GM12892 (cell line): ENCODE data around the gene ACTBL2.

Experiments used
- DNase-seq: peaks from one replicate; pipeline ENCODE4 v3.0.0; 2011; ENCODE audit not compliant: insufficient read length
- FAIRE-seq: peaks from 2 replicates; lab custom pipeline; 2011; peaks lifted over from hg19 to GRCh38; lab: Jason Lieb, UNC
- POLR2A ChIP-seq: IDR thresholded peaks from 2 replicates; pipeline ENCODE4 v1.6.1; 2011; ENCODE audit warnings: low read depth, low read length, control low read depth
- POLR2AphosphoS5 ChIP-seq: IDR thresholded peaks from 2 replicates; pipeline ENCODE4 v1.6.1; 2011; ENCODE audit warnings: low read depth, low read length, control low read depth
- TAF1 ChIP-seq: IDR thresholded peaks from 2 replicates; pipeline ENCODE4 v1.6.1; 2011; ENCODE audit warnings: low read depth, mild to moderate bottlenecking, control low read depth, low read length, borderline replicate concordance

Gene ACTBL2

DNA sequence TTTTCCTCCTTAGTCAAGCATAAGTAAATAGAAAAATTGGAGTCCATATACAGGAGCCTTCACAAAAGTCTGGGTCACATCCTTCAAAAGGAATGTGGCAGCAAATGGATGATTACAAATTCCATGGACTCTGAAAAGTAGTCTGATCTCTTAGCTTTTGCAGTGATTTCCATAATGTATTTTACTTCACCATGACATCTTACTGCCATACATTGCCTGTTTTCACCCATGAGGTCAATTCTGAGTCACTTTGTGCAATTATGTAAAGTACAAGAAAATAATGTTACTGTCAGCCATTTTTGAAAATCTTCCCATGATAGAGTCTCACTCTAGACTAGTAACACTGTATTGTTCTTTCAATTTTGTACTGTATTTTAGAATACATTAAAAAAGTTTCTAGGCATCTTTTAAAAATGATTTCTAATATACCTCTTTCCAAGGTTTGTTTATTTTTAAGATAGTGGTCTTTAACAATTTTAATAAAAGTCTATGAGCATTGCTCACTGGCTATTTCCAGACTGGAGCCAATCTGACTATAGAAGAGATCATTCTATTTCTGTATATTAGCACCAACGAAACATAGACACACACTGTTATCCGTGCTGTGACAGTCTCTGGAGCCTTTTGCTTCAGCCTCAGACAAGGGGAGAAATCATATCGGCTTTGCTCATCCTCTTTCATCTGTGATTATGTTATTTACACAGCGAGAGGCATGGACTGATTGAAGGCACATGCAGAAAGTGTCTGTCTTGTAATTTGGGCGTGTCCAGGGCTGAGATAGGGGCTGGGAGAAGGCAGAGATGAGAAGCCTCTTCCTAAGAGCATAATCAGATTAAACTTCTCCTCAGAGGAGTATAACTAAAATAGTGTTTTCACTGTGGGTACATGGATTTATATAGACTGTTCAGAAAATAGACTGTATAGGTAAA, 22.9 kb upstream of the ACTBL2 start:
- no peak for FAIRE-seq

DNA sequence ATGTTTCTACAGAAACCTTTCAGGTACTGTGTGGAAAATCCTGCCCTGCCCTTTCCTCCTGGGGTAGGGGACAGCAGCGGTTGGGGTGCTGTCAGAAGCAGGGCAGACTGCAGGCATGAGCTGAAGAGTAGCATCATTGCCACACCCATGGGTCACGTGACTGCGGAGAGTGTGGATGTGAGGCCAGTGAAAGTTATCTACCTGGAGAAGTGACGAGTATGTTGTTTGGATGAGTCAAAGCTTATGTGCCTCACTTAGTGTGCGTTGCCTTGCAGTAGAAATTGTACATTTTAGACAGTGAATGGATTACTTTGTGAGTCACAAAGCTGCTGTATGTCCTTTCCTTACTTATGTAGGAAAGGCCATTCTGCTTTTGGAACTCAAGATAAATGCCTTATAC, 21.7 kb upstream of the ACTBL2 start:
- TF ChIP-seq POLR2A (no peak), POLR2AphosphoS5 (no peak), TAF1 (no peak)
- FAIRE-seq: peak; percentile 40
- DNase-seq: no peak

More for the DNA sequence above, 22.9 kb upstream of the ACTBL2 start:
- no peak for DNase-seq
- no peak for TF ChIP-seq POLR2AphosphoS5
- no peak for TF ChIP-seq TAF1
- no peak for TF ChIP-seq POLR2A

DNA sequence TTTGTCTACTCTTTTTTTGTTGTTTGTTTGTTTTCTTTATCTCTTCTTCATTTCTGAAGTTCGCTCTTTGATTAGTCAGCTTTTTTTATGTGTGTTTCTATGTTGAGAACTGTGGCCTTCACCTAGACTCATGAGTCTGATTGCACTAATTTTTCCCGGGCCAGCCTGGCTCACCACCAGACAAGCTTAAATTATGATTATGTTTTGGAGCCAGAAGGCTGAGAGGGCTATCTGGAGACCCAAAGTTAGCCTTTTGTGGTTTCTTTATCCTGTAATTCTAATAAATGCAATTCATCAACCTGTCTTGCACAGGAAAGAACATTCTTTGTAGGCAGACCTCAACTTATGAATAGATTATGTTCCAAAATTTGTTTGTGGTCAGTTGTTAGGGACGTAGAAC, 20.8 kb upstream of the ACTBL2 start:
- no peak for FAIRE-seq
- TF ChIP-seq TAF1 (no peak), POLR2A (no peak), POLR2AphosphoS5 (no peak)
- DNase-seq: no peak

DNA sequence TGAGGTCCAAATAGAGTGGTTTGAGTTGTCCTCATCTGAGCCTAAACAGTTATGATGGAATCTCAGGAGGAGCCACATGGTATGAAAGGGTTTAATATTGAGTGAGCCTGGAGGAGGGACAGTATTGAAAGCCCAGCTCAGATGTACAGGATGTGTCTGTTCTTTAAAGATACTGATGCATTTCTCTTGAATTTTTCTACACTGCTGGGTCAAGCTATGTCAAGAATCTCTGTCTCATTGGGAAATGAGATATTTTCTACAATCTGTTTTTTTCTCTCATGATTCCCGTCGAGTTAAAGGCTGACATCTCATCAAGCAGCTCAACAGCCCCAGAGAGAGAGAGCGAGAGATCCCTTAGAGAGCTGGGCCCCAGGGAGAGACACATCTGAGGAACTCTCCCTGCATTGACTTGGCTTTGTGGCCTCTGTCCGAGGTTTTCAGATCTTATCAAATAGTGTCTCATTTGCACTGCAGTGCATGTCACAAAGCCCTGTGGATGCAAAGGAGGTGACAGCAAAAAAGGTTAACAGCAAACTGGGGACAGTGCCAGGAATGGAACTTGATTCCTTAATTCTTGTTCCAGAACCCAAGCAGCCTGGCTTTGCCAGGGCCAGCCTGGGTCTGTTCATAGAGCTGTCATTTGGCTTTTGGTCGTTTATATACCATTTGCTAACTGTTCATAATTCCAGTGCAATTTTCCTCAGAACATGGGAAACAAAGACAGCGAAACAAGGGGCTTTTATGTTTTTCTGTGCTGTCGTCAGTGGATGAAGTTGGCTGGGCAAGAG, 19.0 kb upstream of the ACTBL2 start:
- FAIRE-seq (no peak), DNase-seq (no peak)
- TF ChIP-seq POLR2AphosphoS5 (no peak), TAF1 (no peak), POLR2A (no peak)

DNA sequence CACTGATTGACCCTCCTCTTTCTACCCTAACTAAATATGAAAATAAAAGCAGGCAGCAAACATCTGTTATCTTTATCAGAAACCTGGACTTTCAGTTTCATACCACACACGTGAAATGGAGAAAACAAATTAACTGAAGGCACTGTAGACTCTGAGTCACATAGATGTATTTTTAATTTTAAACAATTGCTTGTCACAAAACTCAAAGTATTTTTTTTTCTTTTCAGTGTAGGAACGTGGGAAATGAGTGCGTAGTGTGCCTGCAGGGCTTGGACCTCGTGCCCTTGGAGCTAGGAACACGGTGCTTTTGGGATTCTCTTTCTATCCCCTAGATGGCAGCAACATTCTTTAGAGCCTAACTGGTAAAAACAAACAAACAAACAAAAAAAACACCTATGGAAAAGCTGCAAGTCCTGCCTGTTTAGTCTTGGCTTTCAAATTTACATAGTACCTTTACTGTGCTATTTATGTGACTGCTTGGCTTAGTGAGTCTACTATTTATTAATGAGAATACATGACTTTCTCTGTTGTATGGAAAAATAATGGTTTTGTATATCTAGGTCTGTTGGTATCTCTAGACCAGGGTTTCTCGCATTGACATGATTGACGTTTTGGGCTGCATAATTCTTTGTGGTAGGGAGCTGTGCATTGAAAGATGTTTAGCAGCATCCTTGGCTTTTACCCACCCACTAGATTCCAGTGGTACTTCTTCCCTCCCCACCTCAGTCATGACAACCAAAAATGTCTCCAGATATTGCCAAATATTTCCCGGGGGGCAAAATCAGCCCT, 16.8 kb upstream of the ACTBL2 start:
- TF ChIP-seq TAF1 (no peak), POLR2AphosphoS5 (no peak), POLR2A (no peak)
- DNase-seq (no peak), FAIRE-seq (no peak)

DNA sequence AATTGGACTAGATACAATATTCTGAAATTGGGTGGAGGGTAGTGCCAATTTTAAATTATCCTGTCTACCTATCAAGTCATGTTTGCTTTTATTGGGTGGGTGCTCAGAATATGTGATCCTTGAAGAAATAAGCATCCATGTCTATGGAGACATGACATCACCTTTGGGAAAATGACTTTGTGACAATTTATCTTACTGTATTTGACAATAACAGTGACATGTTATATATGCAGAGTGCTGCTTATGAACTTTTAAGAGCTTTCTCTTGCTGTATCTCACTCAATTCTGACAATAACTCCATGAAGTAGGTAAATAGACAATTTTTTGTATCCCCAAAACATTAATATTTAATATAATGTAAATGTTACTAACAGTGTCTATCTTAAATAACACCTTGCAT, 15.1 kb upstream of the ACTBL2 start:
- DNase-seq: no peak
- no peak for FAIRE-seq
- TF ChIP-seq POLR2A (no peak), POLR2AphosphoS5 (no peak), TAF1 (no peak)

DNA sequence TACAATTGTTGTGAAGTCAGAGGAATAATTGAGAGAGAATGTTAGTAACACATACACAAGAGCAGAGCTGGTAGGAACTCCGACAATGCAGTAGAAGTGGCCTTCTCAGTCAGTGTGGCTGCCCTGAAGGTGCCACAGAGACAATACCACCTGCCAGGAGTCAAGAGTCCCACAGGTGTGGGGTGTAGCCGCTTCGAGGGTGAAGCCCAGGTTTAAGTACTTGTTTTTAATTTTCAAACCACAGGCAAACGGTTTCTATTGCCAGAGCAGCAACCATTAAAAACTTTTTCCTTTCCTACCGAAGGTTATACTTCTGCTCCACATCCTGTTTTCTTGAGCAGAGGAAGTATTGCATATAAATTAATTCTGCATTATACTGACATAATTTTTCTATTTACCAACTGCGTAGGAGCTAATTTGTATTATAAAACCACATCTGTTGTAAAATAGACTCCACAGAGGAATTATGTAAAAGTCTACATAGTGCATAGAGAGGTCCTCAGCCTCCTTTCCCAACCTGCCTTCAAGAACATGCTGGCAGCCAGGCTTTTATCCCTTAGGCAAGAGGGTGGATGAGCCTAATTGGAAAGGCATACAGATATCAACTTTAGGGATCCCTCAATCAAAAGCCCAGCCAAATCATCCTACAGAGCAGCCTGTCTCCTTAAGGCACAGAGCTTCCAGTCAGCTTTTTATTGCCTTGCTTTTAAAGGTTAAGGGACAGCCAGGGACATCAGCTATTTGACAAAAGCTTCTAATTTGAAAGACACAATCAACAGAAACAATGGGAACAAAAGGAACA, 12.9 kb upstream of the ACTBL2 start:
- TF ChIP-seq POLR2AphosphoS5 (no peak), TAF1 (no peak)

DNA sequence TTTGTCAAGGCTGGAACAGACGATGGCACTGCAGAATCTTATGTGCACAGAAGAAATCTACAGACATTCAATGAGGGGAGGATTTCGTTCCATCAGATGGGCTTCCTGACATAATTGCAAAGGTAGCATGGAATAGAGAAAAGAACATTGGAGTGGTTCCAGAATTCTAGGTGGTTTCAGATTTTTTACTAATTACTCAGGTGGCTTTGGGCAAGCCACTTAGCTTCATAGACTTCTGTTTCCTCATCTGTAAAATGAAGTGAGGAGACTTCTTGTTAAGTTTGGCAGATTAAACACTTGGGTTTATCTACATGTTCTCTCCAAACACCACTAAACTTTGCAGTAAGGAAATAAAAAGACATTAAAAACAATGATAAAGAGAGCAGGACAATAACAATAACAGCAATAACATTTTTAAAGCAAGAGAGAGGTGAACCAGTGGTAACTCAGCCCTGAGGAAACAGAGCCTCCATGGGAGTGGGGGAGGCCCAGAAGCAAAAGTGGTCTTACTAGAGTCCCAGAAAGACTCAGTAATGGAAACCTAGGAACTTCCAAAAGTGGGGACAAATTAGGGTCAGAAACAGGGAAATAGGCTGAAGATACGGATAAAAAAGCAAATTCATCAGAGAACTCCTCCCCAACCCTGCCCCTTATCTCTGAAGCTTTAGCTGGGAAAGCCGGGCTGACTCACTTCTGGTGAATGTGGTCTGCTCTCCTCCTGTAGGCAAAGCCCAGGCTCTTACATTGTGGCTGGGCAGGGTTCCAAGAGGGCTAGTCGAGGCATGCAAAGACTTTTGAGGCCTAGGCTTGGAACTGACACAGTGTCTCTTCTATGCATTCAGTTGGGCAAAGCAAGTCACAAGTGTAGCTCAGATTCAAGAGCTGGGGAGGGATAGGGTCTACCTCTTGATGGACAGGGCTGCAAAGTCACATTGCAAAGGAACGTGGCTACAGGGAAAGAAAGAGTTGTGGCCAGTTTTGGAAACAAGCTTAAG, 11.8 kb upstream of the ACTBL2 start:
- DNase-seq: no peak
- FAIRE-seq: peak; percentile 21
- TF ChIP-seq TAF1 (no peak), POLR2AphosphoS5 (no peak), POLR2A (no peak)

More for the DNA sequence above, 12.9 kb upstream of the ACTBL2 start:
- FAIRE-seq (peak; percentile 14), DNase-seq (no peak)

DNA sequence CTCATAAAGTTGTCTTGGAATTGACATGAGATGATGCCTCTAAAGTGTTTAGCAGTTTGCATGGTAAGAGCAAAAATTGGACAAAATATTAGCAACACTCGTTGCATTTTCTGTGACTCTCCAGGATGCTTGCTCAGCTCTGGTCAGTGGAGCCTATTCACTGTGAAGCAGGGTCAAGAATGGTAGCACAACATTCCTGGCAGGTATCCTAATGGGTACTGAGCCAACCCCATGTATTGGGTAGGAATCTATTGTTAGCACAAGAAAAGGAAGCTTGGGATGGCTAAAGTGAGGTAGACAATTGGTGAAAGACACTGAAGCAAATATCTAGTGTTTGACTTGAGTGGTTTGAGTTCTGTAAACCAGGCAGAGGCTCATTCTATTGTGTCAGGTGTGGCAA, 10.4 kb upstream of the ACTBL2 start:
- DNase-seq (no peak), FAIRE-seq (no peak)
- no peak for TF ChIP-seq TAF1
- no peak for TF ChIP-seq POLR2AphosphoS5
- no peak for TF ChIP-seq POLR2A
